Measurements from ENCODE around the gene HMOX1. TPM values are rescaled to one million over a fixed set of nuclear protein-coding genes. Genes with fewer than 3 reads are reported as not detected.
"Not testable (repeated sequence)": the region's sequence is repeated elsewhere in the genome, so short reads cannot be mapped to it uniquely, and the experiment has no call there.

The HMOX1 gene
- total and polyA plus RNA-seq, 11 donors, result 2.4 to 126 (median 4.8) TPM

- Histone ChIP-seq H3K9me3 (no peaks in the 10 kb centered on the region), H3K36me3 (peaks cover 0 to 43% (median 0%) of the 10 kb centered on the region in 9 donors), H3K27me3 (no peaks in the 10 kb centered on the region), H3K4me3 (no peak overlapping the region), H3K4me1 (peaks cover 0 to 20% (median 0%) of the 10 kb centered on the region in 12 donors), H3K27ac (no peak overlapping the region)
- 54 to 72% (median 65%) methylated on average over 4 of the region's 4 CpGs for WGBS, 4 donors
- intact Hi-C loops (cut with DNase I), result no loop called here
- DNase-seq (no peak), ATAC-seq (no peak)
- TF ChIP-seq POLR2A (IDR thresholded peaks at IDR 0.05), result no peak
- TF ChIP-seq, protein P1, sequence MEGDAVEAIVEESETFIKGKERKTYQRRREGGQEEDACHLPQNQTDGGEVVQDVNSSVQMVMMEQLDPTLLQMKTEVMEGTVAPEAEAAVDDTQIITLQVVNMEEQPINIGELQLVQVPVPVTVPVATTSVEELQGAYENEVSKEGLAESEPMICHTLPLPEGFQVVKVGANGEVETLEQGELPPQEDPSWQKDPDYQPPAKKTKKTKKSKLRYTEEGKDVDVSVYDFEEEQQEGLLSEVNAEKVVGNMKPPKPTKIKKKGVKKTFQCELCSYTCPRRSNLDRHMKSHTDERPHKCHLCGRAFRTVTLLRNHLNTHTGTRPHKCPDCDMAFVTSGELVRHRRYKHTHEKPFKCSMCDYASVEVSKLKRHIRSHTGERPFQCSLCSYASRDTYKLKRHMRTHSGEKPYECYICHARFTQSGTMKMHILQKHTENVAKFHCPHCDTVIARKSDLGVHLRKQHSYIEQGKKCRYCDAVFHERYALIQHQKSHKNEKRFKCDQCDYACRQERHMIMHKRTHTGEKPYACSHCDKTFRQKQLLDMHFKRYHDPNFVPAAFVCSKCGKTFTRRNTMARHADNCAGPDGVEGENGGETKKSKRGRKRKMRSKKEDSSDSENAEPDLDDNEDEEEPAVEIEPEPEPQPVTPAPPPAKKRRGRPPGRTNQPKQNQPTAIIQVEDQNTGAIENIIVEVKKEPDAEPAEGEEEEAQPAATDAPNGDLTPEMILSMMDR (IDR thresholded peaks at IDR 0.05), result no peak
These were observed 13.1 kb downstream of the HMOX1 start for GRCh38 chr22:35394011-35394312.

- no peak overlapping the region for H3K4me3 ChIP-seq
- TF ChIP-seq, protein P1 (IDR thresholded peaks at IDR 0.05), result no peak
- TF ChIP-seq POLR2A (IDR thresholded peaks at IDR 0.05), result no peak
- no peaks in the 10 kb centered on the region for H3K9me3 ChIP-seq
- H3K27me3 ChIP-seq, result no peaks in the 10 kb centered on the region
- no peak overlapping the region for H3K27ac ChIP-seq
- no peak for ATAC-seq
- intact Hi-C loops (cut with DNase I), result loop anchor here in 1 of 10 donors (5.0 kb wide), 1 partner anchor 43 kb away; no protein-coding TSS in a partner anchor
- 89 to 98% (median 94%) methylated on average over 5 of the region's 5 CpGs for WGBS, 4 donors
- H3K36me3 ChIP-seq, result peaks cover 0 to 37% (median 0%) of the 10 kb centered on the region in 9 donors
- H3K4me1 ChIP-seq, result peaks cover 0 to 25% (median 0%) of the 10 kb centered on the region in 12 donors
- DNase-seq, result no peak
These were observed 14.1 kb downstream of the HMOX1 start for GRCh38 chr22:35394810-35395563.

- H3K4me3 ChIP-seq, DNase-seq, H3K27me3 ChIP-seq, H3K9me3 ChIP-seq, ATAC-seq: not testable (repeated sequence)
- Histone ChIP-seq H3K36me3 (peaks cover 0 to 29% (median 0%) of the 10 kb centered on the region in 9 donors), H3K4me1 (peaks cover 0 to 36% (median 9%) of the 10 kb centered on the region in 12 donors), H3K27ac (peak overlapping the region in 4 of 12 donors; percentile 33 to 79 (median 42))
- WGBS, 4 donors, result 57 to 65% (median 64%) methylated on average over 6 of the region's 6 CpGs
- intact Hi-C loops (cut with DNase I), result loop anchor here in 1 of 10 donors (5.0 kb wide), 1 partner anchor 44 kb away; no protein-coding TSS in a partner anchor
These were observed 15.7 kb downstream of the HMOX1 start for GRCh38 chr22:35396622-35397021.

DNA sequence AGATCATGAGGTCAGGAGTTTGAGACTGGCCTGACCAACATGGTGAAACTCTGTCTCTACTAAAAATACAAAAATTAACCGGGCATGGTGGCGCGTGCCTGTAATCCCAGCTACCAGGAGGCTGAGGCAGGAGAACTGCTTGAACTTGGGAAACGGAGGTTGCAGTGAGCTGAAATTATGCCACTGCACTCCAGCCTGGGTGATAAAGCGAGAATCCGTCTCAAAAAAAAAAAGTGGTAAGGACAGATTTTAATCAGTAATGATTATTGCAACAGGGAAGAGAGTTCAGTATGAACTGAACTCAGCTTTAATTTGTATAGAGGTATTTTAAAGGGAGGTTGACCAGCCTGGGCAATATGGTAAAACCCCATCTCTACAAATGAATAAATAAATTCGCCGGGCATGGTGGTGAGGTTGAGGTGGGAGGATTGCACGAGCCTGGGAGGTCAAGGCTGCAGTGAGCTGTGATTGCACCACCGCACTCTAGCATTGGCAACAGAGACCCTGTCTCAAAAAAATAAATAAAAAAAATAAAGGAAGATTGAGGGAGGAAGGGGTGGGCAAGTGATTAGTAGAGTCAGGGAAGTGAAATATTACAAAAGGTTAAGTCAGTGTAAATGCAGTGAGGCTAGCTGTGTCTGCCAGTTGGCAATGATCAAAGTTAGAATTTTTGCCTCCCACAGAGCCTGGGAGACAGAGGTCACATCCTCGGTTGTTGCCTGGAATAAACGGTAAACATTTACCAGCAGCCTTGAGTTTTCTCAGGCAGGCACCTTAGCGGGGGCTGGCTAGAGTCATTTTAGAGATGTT lies 16.4 kb downstream of the HMOX1 start:
- Histone ChIP-seq H3K4me3 (no peak overlapping the region), H3K27ac (peak overlapping the region in 4 of 12 donors; percentile 33 to 79 (median 42)), H3K4me1 (peaks cover 0 to 36% (median 9%) of the 10 kb centered on the region in 12 donors), H3K36me3 (peaks cover 0 to 22% (median 0%) of the 10 kb centered on the region in 9 donors), H3K9me3 (no peaks in the 10 kb centered on the region), H3K27me3 (no peaks in the 10 kb centered on the region)
- no peak for ATAC-seq
- TF ChIP-seq, protein P1 (IDR thresholded peaks at IDR 0.05), result no peak
- no peak for TF ChIP-seq POLR2A (IDR thresholded peaks at IDR 0.05)
- intact Hi-C loops (cut with DNase I), result loop anchor here in 1 of 10 donors (5.0 kb wide), 1 partner anchor 45 kb away; no protein-coding TSS in a partner anchor
- 76 to 83% (median 82%) methylated on average over 13 of the region's 13 CpGs for WGBS, 4 donors
- DNase-seq, result no peak

Data from heart left ventricle (tissue), 16 donors.